ENCODE data around the gene ZNF189.

The ZNF189 gene

DNA sequence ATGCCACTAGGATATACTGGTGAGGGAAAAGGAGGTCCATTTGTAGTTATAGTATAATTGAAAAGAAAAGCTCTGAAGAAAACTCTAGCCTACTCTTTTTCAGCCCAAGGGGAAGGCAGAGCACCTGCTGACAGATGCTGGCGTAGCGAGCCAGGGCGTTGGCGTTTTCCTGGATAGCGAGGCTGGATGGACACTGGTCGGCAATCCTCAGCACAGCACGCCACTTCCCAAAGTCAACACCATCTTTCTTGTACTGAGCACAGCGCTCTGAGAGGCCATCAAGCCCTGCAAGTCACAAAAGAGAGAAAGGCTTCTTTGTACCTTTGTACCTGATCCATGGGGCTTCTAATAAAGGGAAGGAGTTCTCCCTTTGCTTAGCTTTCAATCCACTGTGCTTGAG, 28.7 kb downstream of the ZNF189 start:
- in situ Hi-C loops (cut with MboI; ENCODE audit: low sequenced_read_pairs, unreplicated experiment): no loop called here
- no peak for DNase-seq (ENCODE audit: low spot score)
- TF ChIP-seq, protein P1, sequence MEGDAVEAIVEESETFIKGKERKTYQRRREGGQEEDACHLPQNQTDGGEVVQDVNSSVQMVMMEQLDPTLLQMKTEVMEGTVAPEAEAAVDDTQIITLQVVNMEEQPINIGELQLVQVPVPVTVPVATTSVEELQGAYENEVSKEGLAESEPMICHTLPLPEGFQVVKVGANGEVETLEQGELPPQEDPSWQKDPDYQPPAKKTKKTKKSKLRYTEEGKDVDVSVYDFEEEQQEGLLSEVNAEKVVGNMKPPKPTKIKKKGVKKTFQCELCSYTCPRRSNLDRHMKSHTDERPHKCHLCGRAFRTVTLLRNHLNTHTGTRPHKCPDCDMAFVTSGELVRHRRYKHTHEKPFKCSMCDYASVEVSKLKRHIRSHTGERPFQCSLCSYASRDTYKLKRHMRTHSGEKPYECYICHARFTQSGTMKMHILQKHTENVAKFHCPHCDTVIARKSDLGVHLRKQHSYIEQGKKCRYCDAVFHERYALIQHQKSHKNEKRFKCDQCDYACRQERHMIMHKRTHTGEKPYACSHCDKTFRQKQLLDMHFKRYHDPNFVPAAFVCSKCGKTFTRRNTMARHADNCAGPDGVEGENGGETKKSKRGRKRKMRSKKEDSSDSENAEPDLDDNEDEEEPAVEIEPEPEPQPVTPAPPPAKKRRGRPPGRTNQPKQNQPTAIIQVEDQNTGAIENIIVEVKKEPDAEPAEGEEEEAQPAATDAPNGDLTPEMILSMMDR (IDR thresholded peaks at IDR 0.05; ENCODE audit: borderline replicate concordance, control extremely low read depth, extremely low read depth, insufficient read depth, missing control alignments): no peak

DNA sequence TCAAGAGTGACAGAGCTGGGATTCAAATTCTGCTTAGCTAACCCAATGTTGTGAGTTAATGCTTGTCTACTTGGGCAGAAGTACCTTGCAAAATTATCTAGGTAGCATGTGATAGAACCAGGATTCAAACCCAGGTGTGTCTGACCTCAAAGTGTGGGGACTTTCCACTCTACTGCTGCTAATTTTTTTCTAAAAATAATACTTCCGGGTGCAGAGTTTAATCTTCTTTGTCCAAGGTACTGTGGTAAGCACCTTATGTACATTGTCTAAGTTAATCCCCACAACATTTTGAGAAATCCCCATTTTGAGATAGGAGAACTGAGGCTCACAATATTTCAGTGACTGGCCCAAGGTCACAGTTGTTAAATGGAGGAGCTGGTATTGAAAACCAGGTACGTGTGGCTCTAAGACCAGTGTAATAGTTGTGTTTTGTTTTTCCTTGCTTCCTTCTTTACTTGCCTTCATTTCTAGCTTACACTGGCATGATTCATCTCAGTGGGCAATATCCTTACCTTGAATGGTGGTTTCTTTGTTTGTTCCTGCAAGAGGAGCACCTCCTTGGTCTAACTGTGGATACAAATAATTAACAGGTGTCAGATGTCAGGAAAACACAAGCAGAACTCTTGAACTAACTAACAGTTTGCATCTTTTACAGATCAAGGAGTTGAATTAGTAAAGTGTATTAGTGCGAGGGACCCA, 29.5 kb downstream of the ZNF189 start:
- in situ Hi-C loops (cut with MboI; ENCODE audit: low sequenced_read_pairs, unreplicated experiment): no loop called here
- TF ChIP-seq, protein P1 (IDR thresholded peaks at IDR 0.05; ENCODE audit: borderline replicate concordance, control extremely low read depth, extremely low read depth, insufficient read depth, missing control alignments): no peak
- peak; percentile 18 for DNase-seq (ENCODE audit: low spot score)

DNA sequence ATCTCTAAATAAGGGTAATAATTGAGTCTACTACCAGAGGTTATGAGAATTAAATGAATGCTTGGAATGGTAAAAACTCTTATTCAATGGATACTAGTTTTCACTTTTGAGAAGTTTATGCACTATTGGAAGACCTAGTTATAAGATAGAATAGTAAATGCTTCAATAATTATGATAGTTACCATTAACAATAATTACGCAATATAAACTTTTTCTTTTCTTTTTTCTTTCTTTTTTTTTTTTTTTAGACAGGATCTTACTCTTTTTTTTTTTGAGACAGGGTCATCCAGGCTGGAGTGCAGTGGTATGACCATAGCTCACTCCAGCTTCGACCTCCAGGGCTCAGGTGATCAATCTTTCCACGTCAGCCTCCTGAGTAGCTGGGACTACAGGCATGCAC, 30.3 kb downstream of the ZNF189 start:
- no peak for DNase-seq (ENCODE audit: low spot score)
- in situ Hi-C loops (cut with MboI; ENCODE audit: low sequenced_read_pairs, unreplicated experiment): no loop called here
- TF ChIP-seq, protein P1 (IDR thresholded peaks at IDR 0.05; ENCODE audit: borderline replicate concordance, control extremely low read depth, extremely low read depth, insufficient read depth, missing control alignments): no peak

DNA sequence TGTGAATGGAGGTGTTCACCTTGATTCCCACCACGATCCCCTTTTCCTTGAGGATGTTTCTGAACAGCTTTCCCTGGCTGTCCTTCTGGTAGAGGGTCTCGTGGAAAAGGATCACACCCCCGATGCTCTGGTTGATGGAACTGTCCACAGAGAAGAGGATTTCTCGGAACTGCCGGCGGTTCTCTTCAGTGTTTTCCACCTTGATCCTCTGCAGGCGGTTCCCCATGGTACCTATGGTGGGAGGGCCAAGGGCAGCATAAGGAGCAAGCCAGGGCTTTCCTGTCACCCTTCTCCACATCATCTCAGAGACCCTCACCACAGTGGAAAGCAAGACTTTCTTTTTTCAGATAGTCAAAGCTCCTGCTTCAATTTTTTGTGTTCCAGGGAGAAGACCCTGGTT, 31.1 kb downstream of the ZNF189 start:
- DNase-seq (ENCODE audit: low spot score): no peak
- in situ Hi-C loops (cut with MboI; ENCODE audit: low sequenced_read_pairs, unreplicated experiment): no loop called here
- TF ChIP-seq, protein P1 (IDR thresholded peaks at IDR 0.05; ENCODE audit: borderline replicate concordance, control extremely low read depth, extremely low read depth, insufficient read depth, missing control alignments): no peak

DNA sequence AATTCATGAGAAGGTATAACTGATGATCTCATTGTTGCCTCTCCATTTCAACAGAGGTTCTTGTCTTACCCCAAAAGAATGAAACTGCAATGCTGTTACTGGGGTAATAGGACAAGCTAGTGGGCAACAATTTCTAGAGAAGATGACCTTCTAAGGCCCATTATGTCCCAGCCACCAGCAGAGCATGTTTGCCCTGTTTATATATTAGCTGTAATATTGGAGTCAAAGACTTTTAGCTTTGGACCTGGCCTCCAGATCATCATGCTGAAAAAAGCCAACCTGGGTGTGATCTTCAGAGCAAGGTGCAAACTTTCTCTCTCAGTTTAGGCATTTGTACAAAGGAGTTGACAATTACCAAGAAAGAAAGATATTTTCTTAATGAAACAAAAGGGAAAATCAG, 33.5 kb downstream of the ZNF189 start:
- in situ Hi-C loops (cut with MboI; ENCODE audit: low sequenced_read_pairs, unreplicated experiment): no loop called here
- DNase-seq (ENCODE audit: low spot score): no peak
- TF ChIP-seq, protein P1 (IDR thresholded peaks at IDR 0.05; ENCODE audit: borderline replicate concordance, control extremely low read depth, extremely low read depth, insufficient read depth, missing control alignments): no peak

DNA sequence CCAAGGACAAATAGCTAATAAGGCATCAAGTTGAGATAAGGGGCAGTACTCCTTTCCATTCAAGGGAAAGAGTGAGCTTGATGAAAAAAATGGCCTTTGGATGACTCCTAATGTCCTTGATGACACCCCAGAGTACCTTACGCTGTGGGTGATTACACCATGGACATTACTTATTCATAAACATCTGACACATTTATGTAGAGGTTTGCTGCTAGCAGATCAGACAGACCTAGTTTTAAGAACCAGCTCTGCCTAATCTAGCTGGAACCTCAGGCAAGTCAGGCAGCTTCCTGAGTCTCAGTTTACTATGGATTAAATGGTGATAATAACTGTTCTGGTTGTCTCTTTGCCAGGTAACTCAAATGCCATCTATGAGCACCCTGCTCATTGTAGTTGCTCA, 34.1 kb downstream of the ZNF189 start:
- in situ Hi-C loops (cut with MboI; ENCODE audit: low sequenced_read_pairs, unreplicated experiment): no loop called here
- TF ChIP-seq, protein P1 (IDR thresholded peaks at IDR 0.05; ENCODE audit: borderline replicate concordance, control extremely low read depth, extremely low read depth, insufficient read depth, missing control alignments): no peak
- DNase-seq (ENCODE audit: low spot score): no peak
